Ascending aorta (tissue), 2 donors: Measurements from ENCODE around the gene ADAM22. TPM values are rescaled to one million over a fixed set of nuclear protein-coding genes. Genes with fewer than 3 reads are reported as not detected.
"Not testable (repeated sequence)": the region's sequence is repeated elsewhere in the genome, so short reads cannot be mapped to it uniquely, and the experiment has no call there.

Source experiments
- DNase-seq, 2 donors: peaks; one replicate each; pipeline ENCODE4 v3.0.0-alpha.2; 2019; ENCODE audit warnings: low spot score in 2 of 2
- H3K27ac ChIP-seq, 2 donors: fragments of 200-600 bp; sonication (generic); one replicate each; pipeline ENCODE4 v1.5.1; 2016 to 2017; ENCODE audit warnings: mild to moderate bottlenecking in 1 of 2
- H3K27me3 ChIP-seq: fragments of 200-600 bp; sonication (generic); one replicate; pipeline ENCODE4 v1.5.1; 2017
- H3K36me3 ChIP-seq, 2 donors: fragments of 200-600 bp; sonication (generic); one replicate each; pipeline ENCODE4 v1.5.1; 2016
- H3K4me1 ChIP-seq, 2 donors: fragments of 200-600 bp; sonication (generic); one replicate each; pipeline ENCODE4 v1.5.1; 2016 to 2017; ENCODE audit warnings: mild to moderate bottlenecking in 1 of 2
- H3K4me3 ChIP-seq, 2 donors: fragments of 200-600 bp; sonication (generic); one replicate each; pipeline ENCODE4 v1.5.1; 2016 to 2017; ENCODE audit warnings: mild to moderate bottlenecking in 1 of 2
- H3K9me3 ChIP-seq, 2 donors: fragments of 200-600 bp; sonication (generic); one replicate each; pipeline ENCODE4 v1.5.1; 2016
- CTCF ChIP-seq, 3 experiments: fragments of 200-600 bp in 2 of 3; fragments of 450-650 bp in 1 of 3; sonication (generic) in 2 of 3; IDR thresholded peaks; one replicate each; pipeline ENCODE4 v1.5.1; 2016 to 2019; ENCODE audit warnings: antibody characterized with exemption in 3 of 3, mild to moderate bottlenecking in 1 of 3, moderate library complexity in 1 of 3
- intact Hi-C: fragments of 100-400 bp; cut with DNase I; formaldehyde crosslinking; loops from one replicate; pipeline ENCODE4 v1.15.1; 2023
- total RNA-seq: library from RNA; depleted of rRNA; stranded (reverse); fragments of >200 nt; gene quantifications from one replicate; pipeline ENCODE4 v1.1.0, GENCODE V29; 2016

Gene ADAM22
- total RNA-seq, 1 donor from 2014 or later: 0.85 TPM

- Histone ChIP-seq H3K9me3 (no peaks in the 10 kb centered on the region), H3K27me3 (no peaks in the 10 kb centered on the region), H3K4me3 (no peak overlapping the region), H3K4me1 (no peaks in the 10 kb centered on the region), H3K36me3 (no peaks in the 10 kb centered on the region), H3K27ac (no peak overlapping the region)
- intact Hi-C loops: no loop called here
- DNase-seq: no peak
- TF ChIP-seq CTCF (IDR thresholded peaks at IDR 0.05): no peak
Observed at GRCh38 chr7:87912121-87912520, 21.9 kb upstream of the ADAM22 start.

GRCh38 chr7:87918740-87919139, 15.3 kb upstream of the ADAM22 start:
- no peaks in the 10 kb centered on the region for H3K4me1 ChIP-seq
- H3K27ac ChIP-seq: no peak overlapping the region
- H3K4me3 ChIP-seq: no peak overlapping the region
- TF ChIP-seq CTCF (IDR thresholded peaks at IDR 0.05): no peak
- no peaks in the 10 kb centered on the region for H3K36me3 ChIP-seq
- intact Hi-C loops: no loop called here
- DNase-seq: no peak
- H3K9me3 ChIP-seq: no peaks in the 10 kb centered on the region
- no peaks in the 10 kb centered on the region for H3K27me3 ChIP-seq

- no peaks in the 10 kb centered on the region for H3K4me1 ChIP-seq
- no peak overlapping the region for H3K27ac ChIP-seq
- H3K36me3 ChIP-seq: no peaks in the 10 kb centered on the region
- intact Hi-C loops: no loop called here
- no peak for DNase-seq
- TF ChIP-seq CTCF (IDR thresholded peaks at IDR 0.05): no peak
- no peaks in the 10 kb centered on the region for H3K9me3 ChIP-seq
- H3K27me3 ChIP-seq: no peaks in the 10 kb centered on the region
- H3K4me3 ChIP-seq: no peak overlapping the region
Observed at GRCh38 chr7:87919875-87920274, 14.2 kb upstream of the ADAM22 start.

- intact Hi-C loops: no loop called here
- DNase-seq: no peak
- H3K4me3 ChIP-seq: no peak overlapping the region
- no peak overlapping the region for H3K27ac ChIP-seq
- H3K9me3 ChIP-seq: no peaks in the 10 kb centered on the region
- no peaks in the 10 kb centered on the region for H3K36me3 ChIP-seq
- no peak for TF ChIP-seq CTCF (IDR thresholded peaks at IDR 0.05)
- H3K27me3 ChIP-seq: no peaks in the 10 kb centered on the region
- H3K4me1 ChIP-seq: no peaks in the 10 kb centered on the region
Observed at GRCh38 chr7:87920578-87920977, 13.5 kb upstream of the ADAM22 start.

GRCh38 chr7:87922759-87923395, 11.2 kb upstream of the ADAM22 start:
- H3K4me1 ChIP-seq, intact Hi-C loops, H3K4me3 ChIP-seq, H3K9me3 ChIP-seq, H3K27ac ChIP-seq, H3K27me3 ChIP-seq, H3K36me3 ChIP-seq, DNase-seq: not testable (repeated sequence)

- Histone ChIP-seq H3K9me3 (no peaks in the 10 kb centered on the region), H3K27ac (no peak overlapping the region), H3K27me3 (no peaks in the 10 kb centered on the region), H3K4me3 (no peak overlapping the region), H3K4me1 (no peaks in the 10 kb centered on the region), H3K36me3 (no peaks in the 10 kb centered on the region)
- TF ChIP-seq CTCF (IDR thresholded peaks at IDR 0.05): no peak
- intact Hi-C loops: no loop called here
- DNase-seq: no peak
Observed at GRCh38 chr7:87926581-87927461, 7.2 kb upstream of the ADAM22 start.
